ENCODE results near the gene RBM6. TPM values are rescaled to one million over a fixed set of nuclear protein-coding genes. Genes with fewer than 3 reads are reported as not detected.

Gene RBM6
- total RNA-seq, 1 experiment from 2014 or later = 72.0 TPM

GRCh38 chr3:49976942-49977341, 37.0 kb downstream of the RBM6 start:
- H2AFZ ChIP-seq = no peak overlapping the region
- DNase-seq = no peak
- H3K4me1 ChIP-seq (replicated peaks; ENCODE audit: insufficient read depth) = no peaks in the 10 kb centered on the region
- H3K9me3 ChIP-seq (ENCODE audit: insufficient read depth, low read depth) = no peaks in the 10 kb centered on the region
- H3K27me3 ChIP-seq (ENCODE audit: insufficient read depth, low read depth) = no peaks in the 10 kb centered on the region
- no peak overlapping the region for H3K27ac ChIP-seq
- no peak overlapping the region for H3K4me3 ChIP-seq
- no peaks in the 10 kb centered on the region for H3K79me2 ChIP-seq (ENCODE audit: low read depth)
- BruUV-seq (replicated peaks) = no TSS peak
- H3F3A ChIP-seq (ENCODE audit: insufficient read depth, low read depth) = no peaks in the 10 kb centered on the region
- H3K36me3 ChIP-seq (ENCODE audit: low read depth) = no peaks in the 10 kb centered on the region
- H3K4me2 ChIP-seq = no peak overlapping the region
- no peaks in the 10 kb centered on the region for H3K9me2 ChIP-seq (ENCODE audit: insufficient read depth)
- TF ChIP-seq EZH2 (IDR thresholded peaks at IDR 0.05; ENCODE audit: low read depth) = no peak
- TF ChIP-seq CTCF (conservative IDR thresholded peaks at IDR 0.05) = no peak
- no peaks in the 10 kb centered on the region for H4K20me1 ChIP-seq (ENCODE audit: insufficient read depth)
- CTCF ChIA-PET = interaction anchor here (0.5 kb wide), 1 partner anchor 14 kb away, joined by 3 read pairs; no protein-coding TSS in a partner anchor
- POLR2A ChIA-PET (ENCODE audit: unreplicated experiment) = no interaction called here
- intact Hi-C loops (cut with micrococcal nuclease; ENCODE audit: unreplicated experiment) = no loop called here

- Histone ChIP-seq H3K9me3 (ENCODE audit: insufficient read depth, low read depth) (no peaks in the 10 kb centered on the region), H3K4me2 (no peak overlapping the region), H3K27me3 (ENCODE audit: insufficient read depth, low read depth) (no peaks in the 10 kb centered on the region), H3K4me3 (no peak overlapping the region), H3K36me3 (ENCODE audit: low read depth) (no peaks in the 10 kb centered on the region), H3K4me1 (replicated peaks; ENCODE audit: insufficient read depth) (no peaks in the 10 kb centered on the region), H3K27ac (no peak overlapping the region), H3F3A (ENCODE audit: insufficient read depth, low read depth) (no peaks in the 10 kb centered on the region), H2AFZ (no peak overlapping the region), H3K79me2 (ENCODE audit: low read depth) (no peaks in the 10 kb centered on the region), H3K9me2 (ENCODE audit: insufficient read depth) (no peaks in the 10 kb centered on the region), H4K20me1 (ENCODE audit: insufficient read depth) (no peaks in the 10 kb centered on the region)
- DNase-seq = no peak
- intact Hi-C loops (cut with micrococcal nuclease; ENCODE audit: unreplicated experiment) = no loop called here
- POLR2A ChIA-PET (ENCODE audit: unreplicated experiment) = no interaction called here
- CTCF ChIA-PET = no interaction called here
- BruUV-seq (replicated peaks) = no TSS peak
- no peak for TF ChIP-seq EZH2 (IDR thresholded peaks at IDR 0.05; ENCODE audit: low read depth)
- no peak for TF ChIP-seq CTCF (conservative IDR thresholded peaks at IDR 0.05)
Observed at GRCh38 chr3:49984394-49984793, 44.4 kb downstream of the RBM6 start.

DNA sequence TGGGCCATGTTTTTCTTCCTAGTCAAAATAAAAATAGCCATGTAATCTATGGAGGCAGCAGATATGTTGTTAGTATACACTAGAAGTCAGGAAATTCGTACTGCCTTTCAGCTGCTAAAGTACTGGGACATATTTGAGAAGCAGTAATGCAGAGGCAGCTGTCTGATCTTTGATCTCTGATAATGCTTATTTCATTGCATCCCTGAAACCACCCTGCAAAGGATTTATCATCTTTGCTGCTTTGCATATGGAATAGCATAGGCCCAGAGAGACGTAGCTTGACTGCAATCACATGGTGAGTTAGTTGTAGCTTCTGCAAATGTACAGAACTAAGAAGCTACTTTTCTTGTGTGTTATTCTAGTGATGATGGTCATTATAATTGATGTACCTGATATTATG, 52.4 kb downstream of the RBM6 start:
- no TSS peak for BruUV-seq (replicated peaks)
- Histone ChIP-seq H3K4me3 (no peak overlapping the region), H3K79me2 (ENCODE audit: low read depth) (no peaks in the 10 kb centered on the region), H3K4me2 (no peak overlapping the region), H3K9me2 (ENCODE audit: insufficient read depth) (no peaks in the 10 kb centered on the region), H3K36me3 (ENCODE audit: low read depth) (no peaks in the 10 kb centered on the region), H2AFZ (no peak overlapping the region), H3K4me1 (replicated peaks; ENCODE audit: insufficient read depth) (no peaks in the 10 kb centered on the region), H3F3A (ENCODE audit: insufficient read depth, low read depth) (no peaks in the 10 kb centered on the region; the same call in 1 of the 2 replicates), H3K9me3 (ENCODE audit: insufficient read depth, low read depth) (no peaks in the 10 kb centered on the region), H4K20me1 (ENCODE audit: insufficient read depth) (no peaks in the 10 kb centered on the region), H3K27me3 (ENCODE audit: insufficient read depth, low read depth) (no peaks in the 10 kb centered on the region), H3K27ac (no peak overlapping the region)
- POLR2A ChIA-PET (ENCODE audit: unreplicated experiment) = no interaction called here
- no peak for DNase-seq
- CTCF ChIA-PET = no interaction called here
- TF ChIP-seq CTCF (conservative IDR thresholded peaks at IDR 0.05) = no peak
- no peak for TF ChIP-seq EZH2 (IDR thresholded peaks at IDR 0.05; ENCODE audit: low read depth)
- intact Hi-C loops (cut with micrococcal nuclease; ENCODE audit: unreplicated experiment) = no loop called here

Measured in PC-9 (cell line).